ENCODE data around the gene WDR55.
A peak's percentile ranks its signal among the peaks of the same experiment; 100 is the strongest.
"Not testable (repeated sequence)": the region's sequence is repeated elsewhere in the genome, so short reads cannot be mapped to it uniquely, and the experiment has no call there.

Gene WDR55, protein sequence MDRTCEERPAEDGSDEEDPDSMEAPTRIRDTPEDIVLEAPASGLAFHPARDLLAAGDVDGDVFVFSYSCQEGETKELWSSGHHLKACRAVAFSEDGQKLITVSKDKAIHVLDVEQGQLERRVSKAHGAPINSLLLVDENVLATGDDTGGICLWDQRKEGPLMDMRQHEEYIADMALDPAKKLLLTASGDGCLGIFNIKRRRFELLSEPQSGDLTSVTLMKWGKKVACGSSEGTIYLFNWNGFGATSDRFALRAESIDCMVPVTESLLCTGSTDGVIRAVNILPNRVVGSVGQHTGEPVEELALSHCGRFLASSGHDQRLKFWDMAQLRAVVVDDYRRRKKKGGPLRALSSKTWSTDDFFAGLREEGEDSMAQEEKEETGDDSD

DNA sequence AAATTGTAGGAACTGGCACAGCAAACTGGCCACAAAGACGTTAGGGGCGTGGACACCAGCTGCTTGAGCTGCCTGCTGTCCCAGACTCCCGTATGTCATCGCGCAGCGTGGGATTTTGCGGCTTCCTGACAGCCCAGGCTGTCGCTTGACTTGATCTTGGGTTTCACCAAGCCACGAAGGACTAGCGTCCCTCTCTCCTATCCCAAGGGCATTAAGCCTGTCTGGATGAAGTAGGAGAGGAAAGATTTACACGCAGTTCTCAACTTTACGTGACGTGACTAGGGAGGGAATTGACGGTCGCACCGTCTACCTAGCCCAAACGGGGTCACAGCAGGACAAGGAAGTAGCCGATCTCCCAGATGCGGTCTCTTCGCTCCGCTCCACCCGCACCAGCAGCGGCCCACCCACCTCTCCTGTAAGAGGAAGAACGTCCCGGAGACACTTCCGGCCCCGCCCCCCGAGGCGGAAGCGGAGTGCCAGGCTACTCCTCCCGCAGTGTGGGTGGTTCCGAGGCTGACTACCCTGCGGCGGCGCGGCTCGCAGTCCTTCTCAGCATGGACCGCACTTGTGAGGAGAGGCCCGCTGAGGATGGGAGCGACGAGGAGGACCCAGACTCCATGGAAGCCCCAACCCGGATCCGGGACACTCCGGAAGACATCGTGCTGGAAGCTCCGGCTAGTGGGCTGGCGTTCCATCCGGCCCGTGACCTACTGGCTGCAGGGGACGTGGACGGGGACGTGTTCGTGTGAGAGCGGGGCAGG, at the start of gene WDR55:
Gene WDR55 (plus strand): TSS at position 546 of the 761 bp plus-strand sequence. CDS start 9 bp downstream, at position 555.
- TF ChIP-seq, protein P1, sequence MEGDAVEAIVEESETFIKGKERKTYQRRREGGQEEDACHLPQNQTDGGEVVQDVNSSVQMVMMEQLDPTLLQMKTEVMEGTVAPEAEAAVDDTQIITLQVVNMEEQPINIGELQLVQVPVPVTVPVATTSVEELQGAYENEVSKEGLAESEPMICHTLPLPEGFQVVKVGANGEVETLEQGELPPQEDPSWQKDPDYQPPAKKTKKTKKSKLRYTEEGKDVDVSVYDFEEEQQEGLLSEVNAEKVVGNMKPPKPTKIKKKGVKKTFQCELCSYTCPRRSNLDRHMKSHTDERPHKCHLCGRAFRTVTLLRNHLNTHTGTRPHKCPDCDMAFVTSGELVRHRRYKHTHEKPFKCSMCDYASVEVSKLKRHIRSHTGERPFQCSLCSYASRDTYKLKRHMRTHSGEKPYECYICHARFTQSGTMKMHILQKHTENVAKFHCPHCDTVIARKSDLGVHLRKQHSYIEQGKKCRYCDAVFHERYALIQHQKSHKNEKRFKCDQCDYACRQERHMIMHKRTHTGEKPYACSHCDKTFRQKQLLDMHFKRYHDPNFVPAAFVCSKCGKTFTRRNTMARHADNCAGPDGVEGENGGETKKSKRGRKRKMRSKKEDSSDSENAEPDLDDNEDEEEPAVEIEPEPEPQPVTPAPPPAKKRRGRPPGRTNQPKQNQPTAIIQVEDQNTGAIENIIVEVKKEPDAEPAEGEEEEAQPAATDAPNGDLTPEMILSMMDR (IDR thresholded peaks at IDR 0.05; ENCODE audit: borderline replicate concordance, extremely low read depth, low read length, poor library complexity, severe bottlenecking): no peak
- TF ChIP-seq EZH2 (IDR thresholded peaks at IDR 0.05; ENCODE audit: borderline replicate concordance, low read depth, low read length, severe bottlenecking): no peak
- Histone ChIP-seq H3K9me3 (ENCODE audit: insufficient read depth, low read length, severe bottlenecking) (no peaks in the 10 kb centered on the region), H3K36me3 (ENCODE audit: insufficient read depth, low read length) (peaks cover 70% of the 10 kb centered on the region), H3K27me3 (ENCODE audit: insufficient read depth, low read length, poor library complexity) (no peaks in the 10 kb centered on the region), H3K4me1 (ENCODE audit: insufficient read depth, low read length) (peaks cover 37% of the 10 kb centered on the region), H3K79me2 (ENCODE audit: insufficient read depth, low read length) (peaks cover 40% of the 10 kb centered on the region), H2AFZ (ENCODE audit: low read depth, low read length) (peak within 1 kb of the TSS; percentile 98), H3K4me2 (ENCODE audit: insufficient read depth, low read length) (peak within 1 kb of the TSS; percentile 83), H3K27ac (ENCODE audit: low read length) (peak within 1 kb of the TSS; percentile 89), H4K20me1 (ENCODE audit: insufficient read depth, low read length) (peaks cover 11% of the 10 kb centered on the region; the same call in 1 of the 2 replicates), H3K9ac (ENCODE audit: low read depth, low read length) (peak within 1 kb of the TSS; percentile 83), H3K4me3 (ENCODE audit: low read depth in 1 of 2, low read length in 2 of 2) (peak within 1 kb of the TSS; percentile 87 to 91)
- ATAC-seq (ENCODE audit: insufficient read depth, low read depth) (peak; percentile 96), DNase-seq (peak; percentile 96)

DNA sequence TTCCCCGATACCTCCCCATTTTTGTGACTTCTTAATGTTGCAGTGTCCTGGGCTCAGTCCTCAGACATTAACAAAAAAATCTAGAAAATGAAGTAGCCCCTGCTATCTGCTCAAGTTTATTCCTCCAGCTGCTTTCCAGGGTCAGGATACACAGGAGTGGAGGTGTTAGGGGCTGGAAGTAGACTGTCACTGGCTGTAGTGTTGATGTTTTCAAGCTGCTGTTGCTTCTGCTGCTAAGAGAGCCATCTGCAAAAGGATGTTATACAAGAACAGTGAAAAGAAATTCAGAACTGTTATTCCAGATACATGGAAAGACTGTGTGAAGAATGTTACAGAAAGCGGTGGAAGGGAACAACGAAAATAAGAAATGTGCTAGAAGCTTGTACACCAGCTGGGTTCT, 42.4 kb upstream of the WDR55 start:
- H4K20me1 ChIP-seq (ENCODE audit: insufficient read depth, low read length): no peaks in the 10 kb centered on the region
- peaks cover 4% of the 10 kb centered on the region for H3K27me3 ChIP-seq (ENCODE audit: insufficient read depth, low read length, poor library complexity)
- H3K27ac ChIP-seq (ENCODE audit: low read length): no peak overlapping the region
- H2AFZ ChIP-seq (ENCODE audit: low read depth, low read length): no peak overlapping the region
- no peak for DNase-seq
- no peak overlapping the region for H3K4me3 ChIP-seq (ENCODE audit: low read depth in 1 of 2, low read length in 2 of 2)
- H3K4me2 ChIP-seq (ENCODE audit: insufficient read depth, low read length): no peak overlapping the region
- no peak overlapping the region for H3K9ac ChIP-seq (ENCODE audit: low read depth, low read length)
- H3K79me2 ChIP-seq (ENCODE audit: insufficient read depth, low read length): no peaks in the 10 kb centered on the region
- no peaks in the 10 kb centered on the region for H3K4me1 ChIP-seq (ENCODE audit: insufficient read depth, low read length)
- ATAC-seq (ENCODE audit: insufficient read depth, low read depth): no peak
- TF ChIP-seq, protein P1 (IDR thresholded peaks at IDR 0.05; ENCODE audit: borderline replicate concordance, extremely low read depth, low read length, poor library complexity, severe bottlenecking): no peak
- no peak for TF ChIP-seq EZH2 (IDR thresholded peaks at IDR 0.05; ENCODE audit: borderline replicate concordance, low read depth, low read length, severe bottlenecking)
- H3K9me3 ChIP-seq (ENCODE audit: insufficient read depth, low read length, severe bottlenecking): peaks cover 3% of the 10 kb centered on the region
- no peaks in the 10 kb centered on the region for H3K36me3 ChIP-seq (ENCODE audit: insufficient read depth, low read length)

DNA sequence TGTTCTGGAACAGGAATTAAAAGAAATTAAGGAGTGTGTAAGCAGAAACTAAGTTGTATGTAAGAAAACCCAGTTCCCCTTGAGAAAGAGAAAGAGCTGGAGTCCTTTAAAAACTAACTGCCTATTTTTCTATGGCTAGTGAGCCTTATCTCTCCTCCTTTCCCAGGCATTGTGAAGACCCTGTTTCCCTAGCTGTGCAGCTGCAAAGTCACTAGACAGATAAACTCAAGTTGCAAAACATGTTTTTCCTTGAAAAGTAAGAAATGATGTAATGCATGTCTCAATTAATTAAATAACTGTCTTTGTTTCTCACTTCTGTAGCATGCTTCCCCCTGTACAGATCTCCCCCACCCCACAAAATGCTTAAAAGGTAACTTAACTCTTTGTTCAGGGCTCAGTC, 41.6 kb upstream of the WDR55 start:
- not testable (repeated sequence) for H3K4me3 ChIP-seq (ENCODE audit: low read depth in 1 of 2, low read length in 2 of 2); H3K9ac ChIP-seq (ENCODE audit: low read depth, low read length); H3K9me3 ChIP-seq (ENCODE audit: insufficient read depth, low read length, severe bottlenecking); H4K20me1 ChIP-seq (ENCODE audit: insufficient read depth, low read length); H3K4me2 ChIP-seq (ENCODE audit: insufficient read depth, low read length); DNase-seq; H3K79me2 ChIP-seq (ENCODE audit: insufficient read depth, low read length); H2AFZ ChIP-seq (ENCODE audit: low read depth, low read length); H3K27ac ChIP-seq (ENCODE audit: low read length); H3K36me3 ChIP-seq (ENCODE audit: insufficient read depth, low read length); H3K4me1 ChIP-seq (ENCODE audit: insufficient read depth, low read length); ATAC-seq (ENCODE audit: insufficient read depth, low read depth); H3K27me3 ChIP-seq (ENCODE audit: insufficient read depth, low read length, poor library complexity)

DNA sequence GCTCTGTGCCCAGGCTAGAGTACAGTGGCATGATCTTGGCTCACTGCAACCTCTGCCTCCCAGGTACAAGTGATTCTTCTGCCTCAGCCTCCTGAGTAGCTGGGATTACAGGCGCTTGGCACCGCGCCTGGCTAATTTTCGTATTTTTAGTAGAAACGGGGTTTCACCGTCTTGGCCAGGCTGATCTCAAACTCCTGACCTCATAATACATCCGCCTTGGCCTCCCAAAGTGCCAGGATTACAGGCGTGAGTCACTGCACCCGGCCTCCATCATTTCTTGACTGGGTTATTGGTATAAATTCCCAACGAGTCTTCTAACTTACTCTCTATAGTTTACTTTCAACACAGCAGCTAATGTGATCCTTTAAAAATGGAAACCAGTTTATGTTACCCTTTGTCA, 39.8 kb upstream of the WDR55 start:
- H3K4me2 ChIP-seq (ENCODE audit: insufficient read depth, low read length); H2AFZ ChIP-seq (ENCODE audit: low read depth, low read length); H3K4me1 ChIP-seq (ENCODE audit: insufficient read depth, low read length); H3K4me3 ChIP-seq (ENCODE audit: low read depth in 1 of 2, low read length in 2 of 2); H3K27me3 ChIP-seq (ENCODE audit: insufficient read depth, low read length, poor library complexity); H4K20me1 ChIP-seq (ENCODE audit: insufficient read depth, low read length); H3K9ac ChIP-seq (ENCODE audit: low read depth, low read length); H3K79me2 ChIP-seq (ENCODE audit: insufficient read depth, low read length); DNase-seq; ATAC-seq (ENCODE audit: insufficient read depth, low read depth); H3K27ac ChIP-seq (ENCODE audit: low read length); H3K36me3 ChIP-seq (ENCODE audit: insufficient read depth, low read length): not testable (repeated sequence)
- H3K9me3 ChIP-seq (ENCODE audit: insufficient read depth, low read length, severe bottlenecking): peaks cover 18% of the 10 kb centered on the region
